HG02678 (cell line): ENCODE data around the gene TMEM242.

ENCODE experiments used
- ATAC-seq: cut with Tn5 transposase; IDR thresholded peaks from one replicate; pipeline ENCODE4 v1.9.1; 2021; ENCODE audit warnings: mild to moderate bottlenecking, moderate library complexity; ENCODE audit not compliant: unreplicated experiment

Gene TMEM242

GRCh38 chr6:157272866-157273755, 50.2 kb downstream of the TMEM242 start:
- no peak for ATAC-seq

- ATAC-seq = no peak
Observed at GRCh38 chr6:157272372-157272771, 50.9 kb downstream of the TMEM242 start.

GRCh38 chr6:157271911-157272310, 51.4 kb downstream of the TMEM242 start:
- no peak for ATAC-seq

- no peak for ATAC-seq
Observed at GRCh38 chr6:157271441-157271840, 51.9 kb downstream of the TMEM242 start.

- no peak for ATAC-seq
Observed at GRCh38 chr6:157270916-157271315, 52.4 kb downstream of the TMEM242 start.

- ATAC-seq = no peak
Observed at GRCh38 chr6:157270308-157270707, 53.0 kb downstream of the TMEM242 start.

GRCh38 chr6:157269261-157269794, 54.0 kb downstream of the TMEM242 start:
- ATAC-seq = no peak

GRCh38 chr6:157268835-157269234, 54.5 kb downstream of the TMEM242 start:
- ATAC-seq = no peak

- no peak for ATAC-seq
Observed at GRCh38 chr6:157268396-157268795, 54.9 kb downstream of the TMEM242 start.

GRCh38 chr6:157267654-157268053, 55.7 kb downstream of the TMEM242 start:
- no peak for ATAC-seq

- ATAC-seq = no peak
Observed at GRCh38 chr6:157267109-157267611, 56.2 kb downstream of the TMEM242 start.

- no peak for ATAC-seq
Observed at GRCh38 chr6:157266274-157267101, 56.8 kb downstream of the TMEM242 start.

- ATAC-seq = no peak
Observed at GRCh38 chr6:157265635-157266034, 57.7 kb downstream of the TMEM242 start.

GRCh38 chr6:157265186-157265585, 58.1 kb downstream of the TMEM242 start:
- ATAC-seq = no peak

- ATAC-seq = no peak
Observed at GRCh38 chr6:157264701-157265100, 58.6 kb downstream of the TMEM242 start.

GRCh38 chr6:157263881-157264397, 59.4 kb downstream of the TMEM242 start:
- no peak for ATAC-seq

- ATAC-seq = no peak
Observed at GRCh38 chr6:157263146-157263545, 60.2 kb downstream of the TMEM242 start.

- ATAC-seq = no peak
Observed at GRCh38 chr6:157261606-157262005, 61.7 kb downstream of the TMEM242 start.

- no peak for ATAC-seq
Observed at GRCh38 chr6:157260735-157261410, 62.4 kb downstream of the TMEM242 start.

GRCh38 chr6:157259443-157259842, 63.9 kb downstream of the TMEM242 start:
- no peak for ATAC-seq

GRCh38 chr6:157258878-157259277, 64.4 kb downstream of the TMEM242 start:
- no peak for ATAC-seq
